Panc1 (cell line): Measurements from ENCODE around the gene NT5DC1. TPM values are rescaled to one million over a fixed set of nuclear protein-coding genes. Genes with fewer than 3 reads are reported as not detected.

Experiments used
- ATAC-seq: fragments of 200-7000 bp; cut with Tn5 transposase; 2 replicates; pipeline ENCODE4 v1.9.1; 2020; ENCODE audit warnings: mild to moderate bottlenecking, moderate library complexity
- BruUV-seq: library from RNA; stranded (reverse); fragments of 400-500 nt; replicated peaks from 2 replicates; lab custom pipeline; 2021; lab: Mats Ljungman, UMichigan
- CTCF ChIA-PET: fragments of 300-600 bp; sonication (Branson Sonifier 250); formaldehyde crosslinking; loops from one replicate; lab custom pipeline; 2022; ENCODE audit warnings: antibody characterized with exemption; lab: Charles Lee
- POLR2A ChIA-PET: fragments of 300-600 bp; sonication (Branson Sonifier 250); formaldehyde crosslinking; loops from one replicate; lab custom pipeline; 2022; ENCODE audit warnings: antibody characterized with exemption; lab: Charles Lee
- DNase-seq: peaks from one replicate; pipeline ENCODE4 v3.0.0-alpha.2; 2010; ENCODE audit warnings: low read depth, low spot score
- H3K27ac ChIP-seq: 2 replicates; pipeline ENCODE4 v1.5.1; 2011; ENCODE audit warnings: mild to moderate bottlenecking, low read length, inconsistent platforms
- H3K27me3 ChIP-seq: fragments of 200-500 bp; sonication (Bioruptor generic); 2 replicates; pipeline ENCODE4 v1.6.0; 2014; ENCODE audit warnings: low read length, inconsistent platforms; ENCODE audit not compliant: control insufficient read depth, insufficient read depth
- H3K36me3 ChIP-seq: fragments of 200-500 bp; sonication (Bioruptor generic); 2 replicates; pipeline ENCODE4 v1.5.1; 2014; ENCODE audit warnings: inconsistent platforms, mild to moderate bottlenecking, low read length, moderate library complexity; ENCODE audit not compliant: control insufficient read depth, insufficient read depth
- H3K4me1 ChIP-seq: 2 replicates; pipeline ENCODE4 v1.5.1; 2011; ENCODE audit warnings: inconsistent platforms, mild to moderate bottlenecking, low read length, moderate library complexity; ENCODE audit not compliant: control insufficient read depth, insufficient read depth
- H3K4me3 ChIP-seq, 2 experiments: 2 replicates each; pipeline ENCODE4 v1.5.1; 2011 to 2012; ENCODE audit warnings: low read depth in 2 of 2, low read length in 2 of 2, mild to moderate bottlenecking in 2 of 2, inconsistent platforms in 1 of 2, moderate library complexity in 1 of 2
- H3K9me3 ChIP-seq: fragments of 200-500 bp; sonication (Bioruptor generic); 2 replicates; pipeline ENCODE4 v1.5.1; 2014; ENCODE audit warnings: low read depth, mild to moderate bottlenecking, inconsistent platforms, low read length, moderate library complexity; ENCODE audit not compliant: control insufficient read depth, insufficient read depth
- CTCF ChIP-seq: fragments of 450-650 bp; IDR thresholded peaks from 2 replicates; pipeline ENCODE4 v1.5.1; 2017; ENCODE audit warnings: mild to moderate bottlenecking
- POLR2AphosphoS5 ChIP-seq: IDR thresholded peaks from 2 replicates; pipeline ENCODE4 v1.6.1; 2012; ENCODE audit warnings: mild to moderate bottlenecking, low read depth, low read length, moderate library complexity
- REST ChIP-seq, 2 experiments: IDR thresholded peaks; 2 replicates each; pipeline ENCODE4 v1.6.1; 2011 to 2012; ENCODE audit warnings: low read depth in 2 of 2, control low read depth in 1 of 2, low read length in 1 of 2, mild to moderate bottlenecking in 1 of 2, moderate library complexity in 1 of 2; ENCODE audit not compliant: insufficient read depth in 1 of 2
- SIN3A ChIP-seq: IDR thresholded peaks from 2 replicates; pipeline ENCODE4 v1.6.1; 2012; ENCODE audit warnings: low read depth, mild to moderate bottlenecking, low read length, moderate library complexity, borderline replicate concordance; ENCODE audit not compliant: insufficient read depth
- TCF7L2 ChIP-seq: IDR thresholded peaks from 2 replicates; pipeline ENCODE4 v1.6.1; 2011; ENCODE audit warnings: mild to moderate bottlenecking, low read depth, low read length, inconsistent platforms
- in situ Hi-C: cut with HindIII; loops from 2 replicates; pipeline ENCODE4 v1.10.0; 2016; ENCODE audit warnings: low sequenced_read_pairs, low pct_unique_long_range_greater_than_20kb
- intact Hi-C: fragments of 100-400 bp; cut with micrococcal nuclease; formaldehyde crosslinking; loops from one replicate; pipeline ENCODE4 v1.10.0; 2022; ENCODE audit not compliant: unreplicated experiment
- total RNA-seq: library from RNA; stranded (reverse); gene quantifications from one replicate; pipeline ENCODE4 v1.2.1, GENCODE V29; 2021; ENCODE audit not compliant: unreplicated experiment

The NT5DC1 gene
- total RNA-seq, 1 experiment from 2014 or later = 79.1 TPM

DNA sequence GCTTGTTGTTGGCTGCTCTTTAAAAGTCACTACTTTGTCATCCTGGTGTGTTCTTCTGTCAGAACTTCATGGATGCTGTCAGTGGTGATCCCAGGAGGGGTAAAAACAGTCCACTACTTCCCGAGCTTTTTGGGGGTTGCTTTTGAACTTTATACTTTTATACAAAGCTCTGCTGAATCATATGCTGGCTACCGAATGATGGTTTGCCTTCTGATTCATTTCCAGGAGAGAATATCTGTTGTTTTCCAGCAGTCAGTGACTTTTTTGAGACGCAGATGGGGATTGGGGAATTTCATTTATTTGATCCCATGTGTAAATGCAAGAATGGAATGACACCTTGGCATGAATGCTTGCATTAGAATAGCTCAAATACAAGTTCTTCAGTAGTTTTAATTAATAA is 58.0 kb downstream of the NT5DC1 start:
- H3K4me1 ChIP-seq = no peaks in the 10 kb centered on the region
- in situ Hi-C loops = no loop called here
- ChIA-PET POLR2A (no interaction called here), CTCF (no interaction called here)
- TF ChIP-seq POLR2AphosphoS5 (no peak), SIN3A (no peak), CTCF (no peak), REST (IDR thresholded peaks at IDR 0.05; ENCODE audit: insufficient read depth in 1 of 2, low read depth in 2 of 2, low read length in 1 of 2) (no peak), TCF7L2 (no peak)
- no peaks in the 10 kb centered on the region for H3K9me3 ChIP-seq
- ATAC-seq (no peak), DNase-seq (no peak)
- no peak overlapping the region for H3K4me3 ChIP-seq
- intact Hi-C loops = no loop called here
- H3K36me3 ChIP-seq = no peaks in the 10 kb centered on the region
- no peaks in the 10 kb centered on the region for H3K27me3 ChIP-seq
- no TSS peak for BruUV-seq
- H3K27ac ChIP-seq = no peak overlapping the region

DNA sequence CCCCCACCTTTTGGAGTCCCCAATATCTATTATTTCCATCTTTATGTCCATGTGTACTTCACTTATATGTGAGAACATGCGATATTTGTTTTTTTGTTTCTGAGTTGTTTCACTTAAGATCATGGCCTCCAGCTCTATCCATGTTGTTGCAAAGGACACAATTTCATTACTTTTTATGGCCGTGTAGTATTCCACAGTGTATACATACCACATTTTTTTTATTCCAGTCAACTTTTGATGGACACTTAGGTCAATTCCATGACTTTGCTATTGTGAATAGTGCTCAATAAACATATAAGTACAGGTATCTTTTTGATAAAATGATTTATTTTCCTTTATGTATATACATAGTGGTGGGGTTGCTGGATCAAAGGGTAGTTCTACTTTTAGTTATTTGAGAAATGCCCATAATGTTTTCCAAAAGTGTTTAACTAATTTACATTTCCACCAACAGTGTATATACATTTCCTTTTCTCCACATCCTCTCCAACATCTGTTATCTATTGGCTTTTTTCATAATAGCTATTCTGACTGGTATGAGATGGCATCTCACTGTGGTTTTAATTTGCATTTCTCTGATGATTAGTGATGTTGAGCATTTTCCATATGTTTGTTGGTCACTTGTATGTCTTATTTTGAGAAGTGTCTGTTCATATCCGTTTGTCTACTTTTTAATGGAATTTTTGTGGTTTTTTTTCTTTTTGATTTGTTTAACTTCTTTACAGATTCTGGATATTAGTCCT is 59.3 kb downstream of the NT5DC1 start:
- in situ Hi-C loops (no loop called here), intact Hi-C loops (no loop called here)
- no TSS peak for BruUV-seq
- ChIA-PET CTCF (no interaction called here), POLR2A (no interaction called here)
- TF ChIP-seq REST (IDR thresholded peaks at IDR 0.05; ENCODE audit: insufficient read depth in 1 of 2, low read depth in 2 of 2, low read length in 1 of 2) = no peak
- no peak overlapping the region for H3K4me3 ChIP-seq
- no peak overlapping the region for H3K27ac ChIP-seq
- H3K9me3 ChIP-seq = no peaks in the 10 kb centered on the region
- ATAC-seq (no peak), DNase-seq (no peak)
- no peaks in the 10 kb centered on the region for H3K36me3 ChIP-seq
- no peaks in the 10 kb centered on the region for H3K27me3 ChIP-seq
- no peaks in the 10 kb centered on the region for H3K4me1 ChIP-seq
